ENCODE results near the gene DNAH6.

DNA sequence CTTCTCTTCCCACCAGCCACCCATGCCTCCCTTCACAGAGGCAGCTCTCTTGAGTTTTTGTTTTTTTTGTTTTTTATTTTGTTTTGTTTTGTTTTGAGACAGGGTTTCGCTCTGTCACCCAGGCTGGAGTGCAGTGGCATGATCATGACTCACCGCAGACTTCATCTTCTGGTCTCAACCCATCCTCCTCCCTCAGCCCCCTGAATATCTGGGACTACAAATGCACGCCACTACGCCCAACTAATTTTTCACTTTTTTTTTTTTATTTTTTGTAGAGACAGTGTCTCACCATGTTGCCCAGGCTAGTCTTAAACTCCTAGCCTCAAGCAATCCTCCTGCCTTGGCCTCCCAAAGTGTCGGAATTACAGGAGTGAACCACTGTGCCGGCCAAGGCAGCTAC, 203.1 kb downstream of the DNAH6 start:
- TF ChIP-seq, protein P1, sequence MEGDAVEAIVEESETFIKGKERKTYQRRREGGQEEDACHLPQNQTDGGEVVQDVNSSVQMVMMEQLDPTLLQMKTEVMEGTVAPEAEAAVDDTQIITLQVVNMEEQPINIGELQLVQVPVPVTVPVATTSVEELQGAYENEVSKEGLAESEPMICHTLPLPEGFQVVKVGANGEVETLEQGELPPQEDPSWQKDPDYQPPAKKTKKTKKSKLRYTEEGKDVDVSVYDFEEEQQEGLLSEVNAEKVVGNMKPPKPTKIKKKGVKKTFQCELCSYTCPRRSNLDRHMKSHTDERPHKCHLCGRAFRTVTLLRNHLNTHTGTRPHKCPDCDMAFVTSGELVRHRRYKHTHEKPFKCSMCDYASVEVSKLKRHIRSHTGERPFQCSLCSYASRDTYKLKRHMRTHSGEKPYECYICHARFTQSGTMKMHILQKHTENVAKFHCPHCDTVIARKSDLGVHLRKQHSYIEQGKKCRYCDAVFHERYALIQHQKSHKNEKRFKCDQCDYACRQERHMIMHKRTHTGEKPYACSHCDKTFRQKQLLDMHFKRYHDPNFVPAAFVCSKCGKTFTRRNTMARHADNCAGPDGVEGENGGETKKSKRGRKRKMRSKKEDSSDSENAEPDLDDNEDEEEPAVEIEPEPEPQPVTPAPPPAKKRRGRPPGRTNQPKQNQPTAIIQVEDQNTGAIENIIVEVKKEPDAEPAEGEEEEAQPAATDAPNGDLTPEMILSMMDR (IDR thresholded peaks at IDR 0.05): no peak
- TF ChIP-seq POLR2A (IDR thresholded peaks at IDR 0.05) (no peak), POLR2AphosphoS5 (IDR thresholded peaks at IDR 0.05) (no peak)
